DOHH2 (cell line): ENCODE data around the gene BRICD5.

Source experiments
- H3F3A ChIP-seq: fragments of 200-600 bp; sonication (generic), shearing (Covaris generic); 2 replicates; pipeline ENCODE4 v1.6.0; 2016; ENCODE audit warnings: antibody characterized with exemption, mild to moderate bottlenecking; ENCODE audit not compliant: control insufficient read depth, insufficient read depth
- H3K27ac ChIP-seq: fragments of 200-600 bp; sonication (generic); 2 replicates; pipeline ENCODE4 v1.5.1; 2014; ENCODE audit warnings: low read depth, mild to moderate bottlenecking, low read length, moderate library complexity
- H3K27me3 ChIP-seq: fragments of 200-600 bp; sonication (generic); 2 replicates; pipeline ENCODE4 v1.6.1; 2014; ENCODE audit warnings: mild to moderate bottlenecking, low read length, mixed read lengths; ENCODE audit not compliant: control insufficient read depth
- H3K36me3 ChIP-seq: fragments of 200-600 bp; sonication (generic); 2 replicates; pipeline ENCODE4 v1.6.1; 2014; ENCODE audit warnings: mild to moderate bottlenecking, low read length, moderate library complexity, mixed read lengths; ENCODE audit not compliant: control insufficient read depth
- H3K4me1 ChIP-seq: fragments of 200-600 bp; sonication (generic); 2 replicates; pipeline ENCODE4 v1.6.1; 2014; ENCODE audit warnings: mild to moderate bottlenecking, low read length, mixed read lengths; ENCODE audit not compliant: control insufficient read depth
- H3K4me2 ChIP-seq: fragments of 200-600 bp; sonication (generic); 2 replicates; pipeline ENCODE4 v1.6.0; 2014; ENCODE audit warnings: mild to moderate bottlenecking, low read length, moderate library complexity
- H3K4me3 ChIP-seq: fragments of 200-600 bp; sonication (generic); 2 replicates; pipeline ENCODE4 v1.5.1; 2014; ENCODE audit warnings: mild to moderate bottlenecking, low read length, mixed read lengths
- H3K79me2 ChIP-seq: fragments of 200-600 bp; sonication (generic); 2 replicates; pipeline ENCODE4 v1.6.1; 2014; ENCODE audit warnings: mild to moderate bottlenecking, low read length, mixed read lengths; ENCODE audit not compliant: control insufficient read depth
- H3K9me2 ChIP-seq: fragments of 200-600 bp; sonication (generic); replicated peaks from 2 replicates; pipeline ENCODE4 v1.6.1; 2014; ENCODE audit warnings: mild to moderate bottlenecking, low read length, mixed read lengths; ENCODE audit not compliant: control insufficient read depth
- H3K9me3 ChIP-seq: fragments of 200-600 bp; sonication (generic); 2 replicates; pipeline ENCODE4 v1.6.1; 2014; ENCODE audit warnings: antibody characterized with exemption, low read length, mixed read lengths; ENCODE audit not compliant: control insufficient read depth, insufficient read depth
- H4K20me1 ChIP-seq: fragments of 200-600 bp; sonication (generic); 2 replicates; pipeline ENCODE4 v1.6.0; 2014; ENCODE audit warnings: low read depth, mild to moderate bottlenecking, antibody characterized with exemption, low read length, moderate library complexity; ENCODE audit not compliant: control insufficient read depth, insufficient read depth
- CTCF ChIP-seq: fragments of 200-600 bp; sonication (generic); IDR thresholded peaks from one replicate; pipeline ENCODE4 v1.5.1; 2014; ENCODE audit warnings: antibody characterized with exemption, mild to moderate bottlenecking, low read depth, low read length; ENCODE audit not compliant: poor library complexity, severe bottlenecking
- EZH2phosphoT487 ChIP-seq: fragments of 200-600 bp; sonication (generic); IDR thresholded peaks from 2 replicates; pipeline ENCODE4 v1.6.1; 2017; ENCODE audit warnings: borderline replicate concordance, mild to moderate bottlenecking, antibody characterized with exemption, low read length, moderate library complexity, mixed read lengths

The BRICD5 gene

GRCh38 chr16:2194166-2194834, 16.4 kb downstream of the BRICD5 start:
- H3K79me2 ChIP-seq: no peaks in the 10 kb centered on the region
- H3K4me3 ChIP-seq: no peak overlapping the region
- H3F3A ChIP-seq: no peaks in the 10 kb centered on the region
- no peak overlapping the region for H3K4me2 ChIP-seq
- peaks cover 5% of the 10 kb centered on the region; the same call in 1 of the 2 replicates for H4K20me1 ChIP-seq
- H3K4me1 ChIP-seq: peaks cover 10% of the 10 kb centered on the region
- no peaks in the 10 kb centered on the region for H3K9me2 ChIP-seq
- H3K9me3 ChIP-seq: no peaks in the 10 kb centered on the region
- TF ChIP-seq CTCF (no peak), EZH2phosphoT487 (no peak)
- no peaks in the 10 kb centered on the region for H3K36me3 ChIP-seq
- peaks cover 53% of the 10 kb centered on the region for H3K27me3 ChIP-seq
- no peak overlapping the region for H3K27ac ChIP-seq

- no peak overlapping the region for H3K27ac ChIP-seq
- H3K36me3 ChIP-seq: no peaks in the 10 kb centered on the region
- no peaks in the 10 kb centered on the region for H3K79me2 ChIP-seq
- no peak overlapping the region for H3K4me2 ChIP-seq
- H3F3A ChIP-seq: no peaks in the 10 kb centered on the region
- H4K20me1 ChIP-seq: peaks cover 5% of the 10 kb centered on the region; the same call in 1 of the 2 replicates
- H3K4me3 ChIP-seq: no peak overlapping the region
- TF ChIP-seq CTCF: no peak
- TF ChIP-seq EZH2phosphoT487: no peak
- H3K27me3 ChIP-seq: peaks cover 30% of the 10 kb centered on the region
- no peaks in the 10 kb centered on the region for H3K9me2 ChIP-seq
- H3K9me3 ChIP-seq: no peaks in the 10 kb centered on the region
- peaks cover 10% of the 10 kb centered on the region for H3K4me1 ChIP-seq
These were observed 19.3 kb downstream of the BRICD5 start for GRCh38 chr16:2191446-2191706.

- H3F3A ChIP-seq: no peaks in the 10 kb centered on the region
- H3K79me2 ChIP-seq: no peaks in the 10 kb centered on the region
- H3K4me2 ChIP-seq: no peak overlapping the region
- peaks cover 5% of the 10 kb centered on the region; the same call in 1 of the 2 replicates for H4K20me1 ChIP-seq
- H3K36me3 ChIP-seq: no peaks in the 10 kb centered on the region
- H3K9me3 ChIP-seq: no peaks in the 10 kb centered on the region
- peaks cover 9% of the 10 kb centered on the region for H3K4me1 ChIP-seq
- peaks cover 27% of the 10 kb centered on the region for H3K27me3 ChIP-seq
- no peak overlapping the region for H3K27ac ChIP-seq
- no peak overlapping the region for H3K4me3 ChIP-seq
- TF ChIP-seq CTCF: no peak
- no peak for TF ChIP-seq EZH2phosphoT487
- no peaks in the 10 kb centered on the region for H3K9me2 ChIP-seq
These were observed 19.8 kb downstream of the BRICD5 start for GRCh38 chr16:2190659-2191445.
